Stimulated activated CD4-positive, alpha-beta T cell treated with anti-CD3 and anti-CD28 coated beads, Interleukin-4, amount 100 ng/mL, for 24 hours (primary cell): ENCODE measurements around the gene DNPEP.
"Not testable (repeated sequence)": the region's sequence is repeated elsewhere in the genome, so short reads cannot be mapped to it uniquely, and the experiment has no call there.

Source experiments
- DNase-seq: peaks from one replicate; pipeline ENCODE4 v3.0.0-alpha.2; 2020

DNPEP gene

GRCh38 chr2:219398721-219399363 lies 11.1 kb upstream of the DNPEP start:
- DNase-seq: no peak

- DNase-seq: no peak
These were observed 9.2 kb upstream of the DNPEP start for GRCh38 chr2:219396863-219397457.

GRCh38 chr2:219395609-219396008 lies 7.9 kb upstream of the DNPEP start:
- no peak for DNase-seq

GRCh38 chr2:219395056-219395455 lies 7.3 kb upstream of the DNPEP start:
- not testable (repeated sequence) for DNase-seq

GRCh38 chr2:219392754-219393153 lies 5.0 kb upstream of the DNPEP start:
- no peak for DNase-seq

- DNase-seq: no peak
These were observed 1.1 kb upstream of the DNPEP start for GRCh38 chr2:219388907-219389156.

GRCh38 chr2:219388121-219388906 lies 602 bp upstream of the DNPEP start:
- peak; percentile 98 for DNase-seq

GRCh38 chr2:219386532-219387280 lies 1.0 kb downstream of the DNPEP start:
- DNase-seq: no peak

- DNase-seq: no peak
These were observed 1.7 kb downstream of the DNPEP start for GRCh38 chr2:219385958-219386520.

- DNase-seq: no peak
These were observed 2.9 kb downstream of the DNPEP start for GRCh38 chr2:219384859-219385258.

- no peak for DNase-seq
These were observed 3.5 kb downstream of the DNPEP start for GRCh38 chr2:219384083-219384713.

GRCh38 chr2:219381448-219381847 lies 6.3 kb downstream of the DNPEP start:
- no peak for DNase-seq

- DNase-seq: no peak
These were observed 6.8 kb downstream of the DNPEP start for GRCh38 chr2:219380926-219381325.

GRCh38 chr2:219378163-219378851 lies 9.4 kb downstream of the DNPEP start:
- no peak for DNase-seq

GRCh38 chr2:219369447-219369861 lies 18.3 kb downstream of the DNPEP start:
- DNase-seq: no peak

- no peak for DNase-seq
These were observed 19.0 kb downstream of the DNPEP start for GRCh38 chr2:219368690-219369191.

- DNase-seq: no peak
These were observed 25.1 kb downstream of the DNPEP start for GRCh38 chr2:219362524-219363164.

- no peak for DNase-seq
These were observed 25.6 kb downstream of the DNPEP start for GRCh38 chr2:219362072-219362471.

- no peak for DNase-seq
These were observed 29.3 kb downstream of the DNPEP start for GRCh38 chr2:219358170-219359075.

GRCh38 chr2:219356834-219357233 lies 30.9 kb downstream of the DNPEP start:
- no peak for DNase-seq
